Measurements from ENCODE around the gene HASPIN. TPM values are rescaled to one million over a fixed set of nuclear protein-coding genes. Genes with fewer than 3 reads are reported as not detected.
"Not testable (repeated sequence)": the region's sequence is repeated elsewhere in the genome, so short reads cannot be mapped to it uniquely, and the experiment has no call there.

HASPIN gene
- total RNA-seq, 1 experiment from 2014 or later: 30.1 TPM

GRCh38 chr17:3727041-3727440 lies 3.3 kb downstream of the HASPIN start:
- Histone ChIP-seq H3K27me3 (replicated peaks; ENCODE audit: insufficient read depth, low read depth, low read length, poor library complexity) (no peaks in the 10 kb centered on the region), H3K36me3 (ENCODE audit: insufficient read depth, low read length, poor library complexity, severe bottlenecking) (peaks cover 30% of the 10 kb centered on the region), H3K9me3 (ENCODE audit: low read depth, low read length, poor library complexity, severe bottlenecking) (no peaks in the 10 kb centered on the region), H3K4me1 (ENCODE audit: insufficient read depth, low read length, poor library complexity, severe bottlenecking) (no peaks in the 10 kb centered on the region), H3K4me3 (ENCODE audit: low read depth, low read length, poor library complexity, severe bottlenecking) (no peak overlapping the region), H3K27ac (ENCODE audit: low read depth, low read length, poor library complexity, severe bottlenecking) (peak overlapping the region; percentile 38)
- POLR2A ChIA-PET (ENCODE audit: low non-redundant PET): interaction anchor here (0.6 kb wide), 1 partner anchor 22 kb away, joined by 4 read pairs; no protein-coding TSS in a partner anchor
- DNase-seq (ENCODE audit: low spot score): no peak
- CTCF ChIA-PET: no interaction called here
- no TSS peak for BruUV-seq (replicated peaks)
- intact Hi-C loops (cut with micrococcal nuclease; ENCODE audit: unreplicated experiment): no loop called here
- TF ChIP-seq EZH2 (IDR thresholded peaks at IDR 0.05; ENCODE audit: borderline replicate concordance, low read depth, low read length, poor library complexity, severe bottlenecking) (no peak), CTCF (conservative IDR thresholded peaks at IDR 0.05; ENCODE audit: low read depth, low read length) (no peak)

GRCh38 chr17:3728099-3728498 lies 4.4 kb downstream of the HASPIN start:
- CTCF ChIA-PET: not testable (repeated sequence)

GRCh38 chr17:3729881-3730280 lies 6.2 kb downstream of the HASPIN start:
- Histone ChIP-seq H3K27ac (ENCODE audit: low read depth, low read length, poor library complexity, severe bottlenecking) (no peak overlapping the region), H3K27me3 (replicated peaks; ENCODE audit: insufficient read depth, low read depth, low read length, poor library complexity) (no peaks in the 10 kb centered on the region), H3K36me3 (ENCODE audit: insufficient read depth, low read length, poor library complexity, severe bottlenecking) (peaks cover 30% of the 10 kb centered on the region), H3K4me1 (ENCODE audit: insufficient read depth, low read length, poor library complexity, severe bottlenecking) (no peaks in the 10 kb centered on the region), H3K4me3 (ENCODE audit: low read depth, low read length, poor library complexity, severe bottlenecking) (no peak overlapping the region), H3K9me3 (ENCODE audit: low read depth, low read length, poor library complexity, severe bottlenecking) (no peaks in the 10 kb centered on the region)
- no peak for DNase-seq (ENCODE audit: low spot score)
- TF ChIP-seq EZH2 (IDR thresholded peaks at IDR 0.05; ENCODE audit: borderline replicate concordance, low read depth, low read length, poor library complexity, severe bottlenecking): no peak
- no peak for TF ChIP-seq CTCF (conservative IDR thresholded peaks at IDR 0.05; ENCODE audit: low read depth, low read length)
- intact Hi-C loops (cut with micrococcal nuclease; ENCODE audit: unreplicated experiment): loop anchor here (10.0 kb wide), 1 partner anchor 185 kb away; the partner anchor contains the start of gene P2RX1
- ChIA-PET POLR2A (ENCODE audit: low non-redundant PET) (no interaction called here), CTCF (no interaction called here)
- BruUV-seq (replicated peaks): no TSS peak

More at GRCh38 chr17:3728099-3728498, 4.4 kb downstream of the HASPIN start:
- H3K9me3 ChIP-seq (ENCODE audit: low read depth, low read length, poor library complexity, severe bottlenecking); H3K4me1 ChIP-seq (ENCODE audit: insufficient read depth, low read length, poor library complexity, severe bottlenecking); intact Hi-C loops (cut with micrococcal nuclease; ENCODE audit: unreplicated experiment); BruUV-seq (replicated peaks); H3K27me3 ChIP-seq (replicated peaks; ENCODE audit: insufficient read depth, low read depth, low read length, poor library complexity); DNase-seq (ENCODE audit: low spot score); POLR2A ChIA-PET (ENCODE audit: low non-redundant PET); H3K4me3 ChIP-seq (ENCODE audit: low read depth, low read length, poor library complexity, severe bottlenecking); H3K27ac ChIP-seq (ENCODE audit: low read depth, low read length, poor library complexity, severe bottlenecking): not testable (repeated sequence)
- peaks cover 30% of the 10 kb centered on the region for H3K36me3 ChIP-seq (ENCODE audit: insufficient read depth, low read length, poor library complexity, severe bottlenecking)

GRCh38 chr17:3730881-3731429 lies 7.3 kb downstream of the HASPIN start:
- no peak for TF ChIP-seq CTCF (conservative IDR thresholded peaks at IDR 0.05; ENCODE audit: low read depth, low read length)
- TF ChIP-seq EZH2 (IDR thresholded peaks at IDR 0.05; ENCODE audit: borderline replicate concordance, low read depth, low read length, poor library complexity, severe bottlenecking): no peak
- H3K27me3 ChIP-seq (replicated peaks; ENCODE audit: insufficient read depth, low read depth, low read length, poor library complexity): no peaks in the 10 kb centered on the region
- H3K4me1 ChIP-seq (ENCODE audit: insufficient read depth, low read length, poor library complexity, severe bottlenecking): no peaks in the 10 kb centered on the region
- H3K4me3 ChIP-seq (ENCODE audit: low read depth, low read length, poor library complexity, severe bottlenecking): no peak overlapping the region
- H3K36me3 ChIP-seq (ENCODE audit: insufficient read depth, low read length, poor library complexity, severe bottlenecking): peaks cover 23% of the 10 kb centered on the region
- intact Hi-C loops (cut with micrococcal nuclease; ENCODE audit: unreplicated experiment): loop anchor here (10.0 kb wide), 1 partner anchor 184 kb away; the partner anchor contains the start of gene P2RX1
- ChIA-PET POLR2A (ENCODE audit: low non-redundant PET) (no interaction called here), CTCF (interaction anchor here (0.6 kb wide), 2 partner anchors 113 to 115 kb away, joined by 3 read pairs; no protein-coding TSS in a partner anchor)
- no peak overlapping the region for H3K27ac ChIP-seq (ENCODE audit: low read depth, low read length, poor library complexity, severe bottlenecking)
- no peak for DNase-seq (ENCODE audit: low spot score)
- H3K9me3 ChIP-seq (ENCODE audit: low read depth, low read length, poor library complexity, severe bottlenecking): no peaks in the 10 kb centered on the region
- no TSS peak for BruUV-seq (replicated peaks)

All from A673 (cell line).